ENCODE results near the gene GMPS.
"Not testable (repeated sequence)": the region's sequence is repeated elsewhere in the genome, so short reads cannot be mapped to it uniquely, and the experiment has no call there.

The GMPS gene

DNA sequence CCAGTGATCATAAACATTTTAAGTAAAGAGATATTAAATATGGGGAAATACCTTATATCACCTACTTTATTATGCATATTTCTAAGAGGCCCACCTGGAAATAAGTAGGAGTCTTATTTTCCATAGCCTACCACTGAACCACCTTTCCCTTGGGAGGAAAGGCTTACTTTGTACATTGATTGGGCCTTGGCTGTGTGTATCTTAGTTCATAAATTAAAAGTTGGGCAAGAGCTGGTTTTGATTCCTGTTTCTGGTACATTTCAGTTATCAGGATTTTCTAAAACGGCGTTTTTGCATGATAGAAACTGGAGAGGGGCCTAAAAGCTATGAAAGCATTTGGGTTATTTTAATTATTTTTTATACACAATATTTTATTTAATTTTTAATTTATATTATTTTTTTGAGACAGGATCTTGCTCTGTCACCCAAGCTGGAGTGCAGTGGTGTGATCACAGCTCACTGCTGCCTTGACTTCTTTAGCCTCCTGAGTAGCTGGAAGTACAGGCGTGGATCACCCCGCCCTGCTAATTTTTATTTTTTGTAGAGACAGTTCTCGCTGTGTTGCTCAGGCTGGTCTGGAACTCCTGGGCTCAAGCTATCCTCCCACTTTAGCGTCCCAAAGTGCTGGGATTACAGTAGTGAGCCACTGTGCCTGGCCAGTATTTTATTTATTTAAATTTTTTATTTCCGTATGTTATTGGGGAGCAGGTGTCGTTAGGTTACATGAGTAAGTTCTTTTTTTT is 2.6 kb downstream of the GMPS start:
- no peak for DNase-seq (ENCODE audit: low read depth)

DNA sequence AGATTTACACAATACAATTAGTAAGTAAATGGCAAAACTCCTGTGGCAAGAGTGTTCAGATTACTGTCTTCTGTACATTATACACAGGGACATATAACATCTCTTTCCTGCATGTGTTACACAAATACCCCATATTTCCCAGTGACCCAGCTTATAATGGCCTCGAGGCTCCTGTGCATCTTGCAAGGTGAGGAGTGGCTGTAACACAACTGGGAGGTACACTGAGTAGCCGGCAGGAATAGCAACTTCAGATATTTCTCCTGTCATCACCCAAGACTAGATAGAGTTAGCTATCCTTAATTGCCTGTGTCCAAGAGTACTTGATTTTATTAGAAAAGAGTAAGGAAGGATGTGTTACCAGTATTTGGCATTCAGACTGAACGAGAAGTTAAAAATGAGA is 5.6 kb downstream of the GMPS start:
- DNase-seq (ENCODE audit: low read depth) = no peak

DNA sequence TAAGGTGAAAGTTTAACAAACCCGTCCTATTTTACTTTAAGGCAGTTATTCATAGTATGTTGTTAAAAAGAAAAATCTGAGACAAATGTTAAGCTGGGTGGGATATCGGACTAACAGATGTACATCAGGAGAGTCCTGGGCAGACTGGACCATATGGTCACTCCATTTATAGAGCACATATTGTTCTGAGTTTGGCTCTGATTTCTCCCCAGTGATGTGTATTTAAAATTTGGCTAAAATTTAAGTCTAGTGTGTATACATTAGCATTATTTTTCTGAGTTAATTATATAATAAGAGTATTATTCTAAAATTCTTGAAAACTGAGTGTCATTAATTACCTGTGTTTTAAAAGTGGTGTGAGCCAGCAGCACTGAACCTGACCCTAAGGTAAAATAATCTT is 6.1 kb downstream of the GMPS start:
- no peak for DNase-seq (ENCODE audit: low read depth)

DNA sequence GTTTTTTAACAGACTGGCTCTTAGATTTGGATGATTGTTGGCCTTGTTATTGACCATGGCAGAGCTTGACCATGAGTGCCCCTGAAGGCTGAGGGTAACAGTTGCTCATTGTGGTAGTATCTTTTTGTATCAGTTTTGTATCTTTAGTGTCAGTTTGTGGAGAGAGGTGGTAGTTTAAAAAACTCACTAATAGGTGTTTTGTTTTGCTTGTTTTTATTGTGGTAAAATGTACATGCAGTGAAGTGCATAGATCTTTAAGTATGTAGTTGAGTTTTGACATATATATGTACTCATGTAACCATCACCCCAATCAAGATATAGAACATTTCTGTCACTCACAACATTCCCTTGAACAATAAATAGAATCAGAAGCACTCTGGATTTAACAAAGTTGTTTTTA is 9.8 kb downstream of the GMPS start:
- no peak for DNase-seq (ENCODE audit: low read depth)

DNA sequence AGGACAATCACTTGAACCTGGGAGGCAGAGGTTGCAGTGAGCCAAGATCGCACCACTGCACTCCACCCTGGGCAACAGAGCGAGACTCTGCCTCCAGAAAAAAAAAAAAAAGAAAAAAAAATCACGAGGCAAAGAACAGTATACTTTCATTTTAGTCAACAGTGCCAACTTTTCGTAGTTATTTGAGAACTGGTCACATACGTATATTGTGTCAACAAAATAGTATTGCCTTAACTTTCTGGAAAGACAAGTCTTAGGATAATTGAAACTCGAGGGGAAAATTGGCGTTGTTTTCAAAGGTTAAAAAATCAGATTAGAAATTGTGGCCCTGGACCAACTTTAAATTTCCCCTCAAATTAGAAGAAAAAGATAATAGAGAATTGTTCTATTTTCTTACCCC is 13.8 kb downstream of the GMPS start:
- no peak for DNase-seq (ENCODE audit: low read depth)

DNA sequence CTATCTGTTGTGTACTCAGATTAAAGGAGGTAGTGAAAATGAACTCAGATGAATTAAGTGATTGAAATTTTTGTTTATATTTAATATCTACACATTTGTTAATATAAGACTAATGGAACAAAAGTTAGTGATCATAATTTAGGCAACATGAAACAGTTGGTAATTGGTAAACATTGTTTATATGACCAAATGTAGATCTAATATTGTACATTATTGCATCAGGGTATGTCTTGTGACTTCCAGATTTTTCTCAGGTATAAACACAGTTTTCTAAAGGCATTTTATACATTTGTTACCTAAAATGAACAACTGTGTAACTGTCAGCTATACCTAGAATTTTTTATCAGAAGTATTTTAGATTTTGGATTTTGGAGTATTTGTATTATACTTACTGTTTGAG is 14.8 kb downstream of the GMPS start:
- no peak for DNase-seq (ENCODE audit: low read depth)

DNA sequence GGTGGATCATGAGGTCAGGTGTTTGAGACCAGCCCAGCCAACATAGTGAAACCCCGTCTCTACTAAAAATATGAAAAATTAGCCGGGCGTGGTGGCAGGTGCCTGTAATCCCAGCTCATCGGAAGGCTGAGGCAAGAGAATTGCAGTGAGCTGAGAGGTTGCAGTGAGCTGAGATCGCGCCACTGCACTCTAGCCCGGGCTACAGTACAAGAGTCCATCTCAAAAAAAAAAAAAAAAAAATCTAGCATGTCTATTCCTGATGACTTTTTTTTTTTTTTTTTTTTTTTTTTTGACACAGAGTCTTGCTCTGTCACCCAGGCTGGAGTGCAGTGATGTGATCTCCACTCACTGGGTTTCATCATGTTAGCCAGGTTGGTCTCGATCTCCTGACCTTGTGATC is 15.9 kb downstream of the GMPS start:
- not testable (repeated sequence) for DNase-seq (ENCODE audit: low read depth)

DNA sequence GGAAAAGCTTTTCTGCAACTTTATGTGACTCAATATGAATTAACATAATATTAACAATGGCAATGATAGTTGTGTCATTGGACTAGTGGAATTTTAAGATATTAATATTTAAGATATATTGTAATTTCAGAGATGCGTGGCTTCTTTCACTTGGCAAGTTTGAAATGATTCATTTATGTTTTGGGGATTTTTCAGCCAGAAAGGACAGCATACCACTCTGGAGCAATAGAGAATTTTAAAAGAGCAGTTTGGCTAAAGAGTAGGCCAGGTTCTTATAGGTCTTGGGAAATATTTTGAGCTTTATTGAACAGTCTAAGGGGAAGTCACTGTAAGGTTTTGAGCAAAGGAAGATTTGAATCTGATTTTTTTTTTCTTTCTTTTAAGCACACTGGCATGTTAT is 16.5 kb downstream of the GMPS start:
- no peak for DNase-seq (ENCODE audit: low read depth)

DNA sequence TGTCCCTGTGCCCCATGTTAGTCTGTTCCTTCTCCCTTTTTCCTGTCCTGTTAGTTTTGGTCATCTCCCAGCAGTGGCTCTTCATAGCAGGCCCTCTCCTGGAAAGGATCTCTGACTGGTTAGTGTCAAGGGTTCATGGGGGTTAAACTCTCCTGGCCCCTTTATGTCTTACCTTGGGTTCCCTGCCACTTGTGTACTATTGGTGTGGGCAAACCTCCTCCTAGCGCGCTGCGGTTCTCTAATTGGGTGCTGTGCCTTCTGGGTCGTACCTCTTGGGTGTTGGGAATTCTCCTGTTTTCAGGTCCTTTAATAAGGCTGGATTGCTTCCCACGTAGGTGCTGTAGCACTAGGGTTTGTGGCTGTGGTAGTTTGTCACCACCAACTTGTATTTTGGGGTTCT is 18.8 kb downstream of the GMPS start:
- no peak for DNase-seq (ENCODE audit: low read depth)

DNA sequence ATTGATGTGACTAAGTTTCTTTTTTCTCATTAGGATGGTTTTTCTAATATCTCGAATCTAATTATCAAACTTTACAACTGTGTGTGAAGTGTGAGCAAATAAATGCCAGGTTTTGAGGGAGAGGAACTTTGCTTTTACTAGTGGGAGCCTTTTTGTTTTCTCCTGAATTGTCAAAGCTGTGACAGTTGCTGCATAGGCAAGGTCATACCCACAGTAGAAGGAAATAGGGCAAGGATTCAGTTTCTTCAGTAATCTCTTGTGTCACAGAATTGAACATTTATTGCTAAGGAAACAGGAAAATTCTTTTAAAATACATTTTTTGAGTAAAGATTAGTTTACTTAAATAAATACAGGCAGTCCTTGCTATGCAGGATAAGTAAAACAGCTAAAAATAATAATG is 19.5 kb downstream of the GMPS start:
- DNase-seq (ENCODE audit: low read depth) = no peak

DNA sequence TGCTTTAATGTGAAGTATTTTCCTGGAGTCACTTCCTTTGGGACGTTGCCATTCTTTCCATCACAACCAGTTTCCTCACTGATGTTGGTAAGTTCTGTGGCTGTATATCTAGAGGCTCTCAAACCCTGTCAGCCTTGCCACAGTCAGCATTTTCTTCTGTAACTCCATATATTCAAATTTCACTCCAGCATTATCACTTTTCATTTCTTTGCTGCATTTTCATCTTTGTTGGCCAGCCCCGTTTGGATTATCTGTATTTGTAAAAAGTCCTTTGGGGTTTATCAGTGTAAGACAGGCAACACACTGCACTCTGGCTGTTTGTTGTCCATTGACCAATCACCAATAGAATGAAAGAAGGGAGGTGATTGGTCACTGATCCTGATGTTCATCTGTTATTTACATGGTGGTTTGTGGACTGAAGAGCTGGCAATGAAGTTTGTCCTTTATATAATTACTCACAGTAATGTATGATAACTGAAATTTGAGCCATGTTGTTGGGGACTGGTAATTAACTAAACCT is 20.3 kb downstream of the GMPS start:
- no peak for DNase-seq (ENCODE audit: low read depth)

DNA sequence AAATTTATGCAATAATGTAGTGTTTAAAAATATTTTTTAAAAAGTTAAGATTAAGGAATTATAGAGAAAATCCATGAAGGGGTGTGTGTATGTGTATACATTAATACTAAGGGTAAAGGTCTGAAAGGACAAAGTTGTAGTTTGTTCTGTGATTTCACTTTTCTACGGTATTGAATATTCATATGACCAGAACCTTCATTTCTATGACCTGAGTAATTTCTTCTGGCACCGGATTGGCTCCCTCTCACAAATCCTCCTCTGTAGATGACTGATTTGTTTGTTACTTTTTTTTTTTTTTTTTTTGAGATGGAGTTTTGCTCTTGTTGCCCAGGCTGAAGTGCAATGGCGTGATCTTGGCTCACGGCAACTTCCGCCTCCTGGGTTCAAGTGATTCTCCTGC is 20.9 kb downstream of the GMPS start:
- no peak for DNase-seq (ENCODE audit: low read depth)

DNA sequence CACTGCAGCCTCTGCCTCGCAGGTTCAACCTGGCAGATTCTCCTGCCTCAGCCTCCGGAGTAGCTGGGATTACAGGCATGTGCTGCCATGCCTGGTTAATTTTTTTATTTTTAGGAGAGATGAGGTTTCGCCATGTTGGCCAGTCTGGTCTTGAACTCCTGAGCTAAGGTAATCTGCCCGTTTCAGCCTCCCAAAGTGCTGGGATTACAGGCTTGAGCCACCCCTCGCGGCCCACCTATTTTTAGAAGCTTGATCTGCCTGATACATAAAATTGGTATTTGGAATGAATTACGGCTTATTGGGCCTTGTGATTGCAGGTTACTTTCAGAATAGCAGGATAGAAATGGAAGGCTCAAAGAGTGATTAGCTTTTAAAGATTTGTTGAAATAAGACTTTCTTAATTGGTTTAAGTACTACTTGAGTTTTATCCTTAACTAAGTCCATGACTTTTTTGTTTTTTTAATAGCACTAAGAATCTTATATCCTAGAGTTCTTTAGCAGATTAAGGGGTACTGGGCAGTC is 25.0 kb downstream of the GMPS start:
- DNase-seq (ENCODE audit: low read depth) = no peak

DNA sequence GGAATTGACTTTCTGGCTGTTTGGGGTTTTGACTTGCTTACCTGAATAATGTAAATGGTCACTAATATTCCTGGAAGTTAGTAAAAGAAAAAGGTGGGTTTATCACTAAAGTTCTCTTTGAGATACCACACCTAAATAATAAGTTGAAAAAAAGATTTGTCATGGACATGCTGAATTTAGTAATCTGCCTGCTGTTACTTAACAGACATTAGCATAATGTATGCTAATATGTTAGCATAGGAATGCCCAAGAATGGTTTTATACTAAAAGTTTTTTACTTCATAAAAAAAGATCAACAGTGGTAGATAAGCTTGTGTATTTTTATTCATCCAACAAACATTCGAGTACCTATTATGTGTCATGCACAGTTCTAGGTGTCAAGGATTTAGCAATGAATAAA is 36.5 kb downstream of the GMPS start:
- DNase-seq (ENCODE audit: low read depth) = no peak

DNA sequence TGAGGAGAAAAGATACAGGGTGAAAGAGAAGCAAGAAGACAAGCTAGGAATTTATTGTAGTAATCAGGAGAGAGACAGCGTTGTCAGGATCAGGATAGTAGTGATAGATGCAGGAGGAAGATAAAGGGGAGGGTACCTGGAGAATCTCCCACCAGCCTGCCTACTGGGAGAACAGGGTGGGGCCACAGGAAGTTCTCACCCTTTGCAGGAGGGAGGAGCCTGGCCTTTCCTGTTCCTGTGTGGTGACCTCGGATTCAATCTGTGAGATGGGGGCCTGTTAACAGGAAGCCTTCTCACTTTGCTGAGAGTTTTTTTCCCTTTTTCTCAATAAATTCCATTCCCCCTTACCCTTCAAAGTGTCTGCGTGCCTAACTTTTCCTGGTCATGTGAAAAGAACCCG is 37.6 kb downstream of the GMPS start:
- no peak for DNase-seq (ENCODE audit: low read depth)

DNA sequence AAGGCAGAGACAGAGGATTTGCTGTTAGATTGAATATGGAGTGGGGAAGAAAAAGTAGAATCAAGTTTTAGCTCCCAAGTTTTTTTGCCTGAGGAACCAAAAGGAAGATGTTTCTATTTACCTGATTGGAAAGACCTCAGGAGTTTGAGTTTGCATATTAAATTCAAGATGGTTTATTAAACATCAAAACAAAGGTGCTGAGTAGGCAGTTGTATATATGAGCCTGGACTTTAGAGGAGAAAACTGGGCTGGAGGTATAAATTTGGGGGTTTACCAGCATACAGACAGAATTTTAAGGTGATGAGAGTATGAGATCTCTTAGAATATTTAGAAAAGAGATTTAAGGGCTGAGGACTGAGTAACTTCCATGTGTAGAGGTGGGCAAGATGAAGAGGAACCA is 38.2 kb downstream of the GMPS start:
- no peak for DNase-seq (ENCODE audit: low read depth)

DNA sequence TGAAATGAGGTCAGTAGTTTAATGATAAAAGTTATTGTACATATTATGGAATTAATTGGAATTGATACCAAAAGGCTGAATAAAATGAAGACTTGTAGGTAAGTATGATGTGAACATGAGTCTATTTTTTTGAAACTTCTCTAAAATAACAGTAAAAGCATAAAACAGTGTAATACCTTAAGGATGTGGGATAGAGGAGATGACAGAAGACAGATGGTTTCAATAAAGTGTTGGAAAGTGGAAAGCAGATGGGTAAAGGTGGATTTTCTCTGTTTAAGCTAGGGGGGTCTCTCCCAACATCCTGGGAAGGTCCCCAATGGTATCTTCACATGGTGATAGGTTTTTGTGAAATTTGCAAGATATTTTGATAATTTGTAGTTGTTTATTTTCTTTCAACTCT is 41.6 kb downstream of the GMPS start:
- no peak for DNase-seq (ENCODE audit: low read depth)

DNA sequence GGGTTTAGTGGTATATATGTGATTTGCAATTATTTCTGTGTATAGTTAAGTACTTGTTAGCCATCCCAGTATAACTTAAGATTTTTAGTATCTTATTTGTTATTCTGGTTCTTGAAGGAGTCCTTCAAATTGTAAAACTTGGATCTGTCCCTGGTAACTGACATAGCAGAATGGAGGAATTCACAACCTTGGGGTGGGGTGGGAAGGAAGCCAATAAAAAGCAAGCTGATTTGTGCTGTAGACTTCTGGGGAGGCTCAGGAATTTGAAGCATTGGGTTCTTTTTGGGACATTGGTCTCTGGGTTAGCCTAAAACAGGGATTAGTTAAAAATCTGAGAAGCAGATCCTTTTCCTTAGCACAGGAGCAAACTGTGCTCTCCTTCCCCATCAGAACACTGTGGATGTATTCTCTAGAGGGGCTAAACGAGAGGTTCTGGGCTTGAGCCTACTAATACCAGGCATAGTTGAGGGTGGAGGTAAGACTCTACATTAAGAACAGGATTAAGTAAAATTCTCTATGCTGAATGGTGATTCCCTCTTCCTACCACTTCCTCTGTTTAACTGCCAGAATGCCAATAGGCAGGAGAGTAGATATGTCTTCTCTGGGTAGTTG is 42.2 kb downstream of the GMPS start:
- DNase-seq (ENCODE audit: low read depth) = no peak

DNA sequence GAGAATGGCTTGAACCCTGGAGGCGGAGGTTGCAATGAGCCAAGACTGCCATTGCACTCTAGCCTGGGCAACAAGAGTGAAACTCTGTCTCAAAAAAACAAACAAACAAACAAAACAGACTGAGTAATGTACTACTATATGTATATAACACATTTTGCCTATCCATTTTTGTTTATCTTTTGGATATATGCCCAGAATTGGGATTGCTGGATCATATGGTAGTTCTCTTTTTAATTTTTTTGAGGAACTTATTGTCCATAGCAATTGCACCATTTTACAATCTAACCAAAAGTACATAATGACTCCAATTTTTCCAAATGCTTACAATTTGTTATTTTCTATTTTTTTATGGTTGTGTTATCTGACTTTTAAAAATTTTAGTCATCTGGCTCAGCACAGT is 47.3 kb downstream of the GMPS start:
- DNase-seq (ENCODE audit: low read depth) = no peak

DNA sequence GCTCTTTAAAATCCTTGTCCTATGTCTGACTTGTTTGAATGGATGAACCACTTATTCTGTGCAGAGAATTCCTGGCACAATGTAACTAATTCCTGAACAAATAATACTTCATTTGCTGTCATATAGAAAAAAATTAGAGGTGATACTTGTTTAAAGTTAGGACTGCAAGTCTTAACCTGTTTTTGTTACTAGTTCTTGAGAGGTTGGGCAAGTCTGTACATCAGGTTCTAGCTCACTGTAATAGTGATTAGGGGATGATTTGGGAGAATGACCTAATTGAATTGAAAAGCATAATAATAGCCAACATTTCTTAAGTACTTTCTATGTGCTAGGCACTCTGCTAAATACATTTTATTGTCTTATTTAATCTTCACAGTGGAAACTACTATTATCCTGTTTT is 49.3 kb downstream of the GMPS start:
- no peak for DNase-seq (ENCODE audit: low read depth)

DNA sequence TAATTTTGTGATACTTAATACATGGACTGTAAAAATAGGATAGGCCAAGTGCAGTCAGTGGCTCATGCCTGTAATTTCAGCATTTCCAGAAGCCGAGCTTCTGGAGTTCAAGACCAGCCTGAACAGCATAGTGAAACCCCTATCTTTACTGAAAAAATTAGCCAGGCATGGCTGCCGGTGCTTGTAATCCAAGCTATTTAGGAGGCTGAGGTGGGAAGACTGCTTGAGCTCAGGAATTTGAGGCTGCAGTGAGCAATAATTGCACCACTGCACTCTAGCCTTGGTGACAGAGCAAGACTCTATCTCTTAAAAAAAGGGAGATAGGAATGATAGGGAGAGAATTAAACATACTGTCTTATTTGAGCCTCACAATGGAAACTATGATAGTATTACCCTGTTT is 51.0 kb downstream of the GMPS start:
- no peak for DNase-seq (ENCODE audit: low read depth)

DNA sequence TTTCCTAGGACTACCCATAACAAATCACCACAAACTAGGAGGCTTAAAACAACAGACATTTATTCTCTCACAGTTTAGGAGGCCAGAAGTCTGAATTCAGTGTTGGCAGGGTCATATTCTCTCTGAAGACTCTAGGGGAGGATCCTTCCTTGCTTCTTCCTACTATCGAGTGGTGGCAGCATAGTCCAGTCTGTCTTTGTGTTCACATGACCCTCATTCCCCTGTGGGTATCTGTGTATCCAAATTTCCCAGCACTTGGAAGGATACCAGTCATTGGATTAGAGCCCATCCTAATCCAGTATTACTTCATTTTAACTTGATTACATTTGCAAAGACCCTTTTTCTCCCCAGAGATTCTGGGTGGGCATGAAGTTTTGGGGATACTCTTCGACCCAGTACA is 63.8 kb downstream of the GMPS start:
- DNase-seq (ENCODE audit: low read depth) = no peak

DNA sequence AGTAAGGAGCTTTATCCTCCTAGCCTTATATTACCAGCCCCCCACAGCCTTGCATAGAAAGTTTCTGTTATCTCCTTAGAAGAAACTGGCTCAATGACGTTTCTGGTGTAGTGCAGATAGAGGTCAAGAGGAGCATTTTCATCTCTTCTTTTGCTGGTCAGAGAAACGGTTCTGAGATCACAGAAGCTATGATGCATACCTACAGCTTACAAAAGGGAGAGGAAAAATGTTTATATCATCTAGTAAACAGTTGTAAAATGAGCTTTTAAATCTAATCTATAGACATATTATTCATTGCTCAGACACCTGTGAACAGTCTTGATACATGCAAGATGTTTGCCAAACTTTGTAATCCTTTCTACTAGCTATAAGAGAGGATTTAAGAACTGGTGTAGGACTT is 68.0 kb downstream of the GMPS start:
- DNase-seq (ENCODE audit: low read depth) = no peak

DNA sequence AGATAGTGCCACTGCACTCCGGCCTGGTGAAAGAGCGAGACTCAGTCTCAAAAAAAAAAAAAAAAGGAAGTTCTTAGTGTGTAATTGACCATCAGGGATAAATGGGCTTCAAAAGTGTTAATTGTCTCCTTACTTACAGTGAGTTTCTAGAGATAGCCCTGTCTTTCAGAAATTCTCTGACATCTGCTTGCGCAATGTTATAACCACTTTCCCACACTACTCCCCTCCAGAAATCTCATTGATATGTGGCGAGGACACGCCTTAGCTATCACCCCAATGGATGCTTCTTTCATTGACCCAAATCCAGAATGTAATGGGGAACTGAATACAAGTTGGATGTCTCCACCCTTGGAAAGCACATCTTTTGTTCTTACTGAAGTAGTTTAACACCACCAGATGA is 70.9 kb downstream of the GMPS start:
- DNase-seq (ENCODE audit: low read depth) = no peak
